Right lobe of liver (tissue), 6 donors: ENCODE measurements around the gene RFFL. TPM values are rescaled to one million over a fixed set of nuclear protein-coding genes. Genes with fewer than 3 reads are reported as not detected.

Experiments
- ATAC-seq, 4 donors: fragments of 200-7000 bp; cut with Tn5 transposase; one replicate each; pipeline ENCODE4 v1.9.1; 2020; ENCODE audit warnings: mild to moderate bottlenecking in 4 of 4, moderate library complexity in 4 of 4
- DNase-seq, 3 donors: peaks; one replicate each; pipeline ENCODE4 v3.0.0-alpha.2; 2020
- H3K27ac ChIP-seq, 3 donors: fragments of 200-600 bp; one replicate each; pipeline ENCODE4 v1.8.0; 2022
- H3K27me3 ChIP-seq, 2 donors: fragments of 200-600 bp; one replicate each; pipeline ENCODE4 v1.8.0; 2022
- H3K36me3 ChIP-seq, 4 donors: fragments of 200-600 bp; sonication (generic) in 1 of 4; one replicate each; pipeline versions ENCODE4 v1.5.1 to v1.8.0; 2017 to 2022; ENCODE audit warnings: control low read depth in 1 of 4
- H3K4me1 ChIP-seq, 4 donors: fragments of 200-600 bp; sonication (generic) in 1 of 4; one replicate each; pipeline versions ENCODE4 v1.5.1 to v1.8.0; 2017 to 2022; ENCODE audit warnings: control low read depth in 1 of 4
- H3K4me3 ChIP-seq, 3 donors: fragments of 200-600 bp; one replicate each; pipeline ENCODE4 v1.8.0; 2022
- H3K9me3 ChIP-seq, 4 donors: fragments of 200-600 bp; sonication (generic) in 1 of 4; one replicate each; pipeline versions ENCODE4 v1.5.1 to v1.8.0; 2017 to 2022; ENCODE audit warnings: control low read depth in 1 of 4
- POLR2A ChIP-seq: fragments of 450-650 bp; IDR thresholded peaks from one replicate; pipeline ENCODE4 v1.6.1; 2017; ENCODE audit warnings: antibody characterized with exemption, mild to moderate bottlenecking
- WGBS: methylation state at CpG from one replicate; pipeline ENCODE4 v1.1.6; 2018; ENCODE audit warnings: low coverage, low lambda C conversion rate; ENCODE audit not compliant: insufficient coverage; ENCODE audit errors: missing lambda C conversion rate; 5-methylcytosine and 5-hydroxymethylcytosine counted together
- intact Hi-C, 2 donors: fragments of 100-400 bp; cut with DNase I; formaldehyde crosslinking; loops; one replicate each; pipeline versions ENCODE4 v1.11.2 to v1.14.1; 2022
- total RNA-seq, 6 experiments: library from RNA; depleted of rRNA in 2 of 6; stranded (reverse); fragments of >200 nt in 2 of 6; fragmentation: NEBNext Ultra II Directional in 3 of 6; extraction: Animal tissue kit (Norgen Biotek cat#: 25700) in 3 of 6; gene quantifications; one replicate each; pipeline versions ENCODE4 v1.1.0 to v1.2.4, GENCODE V29; 2016 to 2023
- TF ChIP-seq, protein P1 (sequence below), 4 donors: fragments of 200-600 bp in 3 of 4; fragments of 450-650 bp in 1 of 4; IDR thresholded peaks; one replicate each; pipeline versions ENCODE4 v1.5.1 to v1.8.0; 2016 to 2022; ENCODE audit warnings: antibody characterized with exemption in 4 of 4, mild to moderate bottlenecking in 2 of 4
- donor health status: DM: no; HTN: yes; CAD: no.
- donor health status: DM: no; HTN: no; CAD: no.
- donor health status: DM: no; HTN: no; CAD: no.
- donor health status: DM: no; HTN: yes; CAD: no.
- donor health status: DM: no; HTN: yes; CAD: no.

RFFL gene
- total RNA-seq, 6 experiments from 2014 or later, result 29.0 to 39.0 (median 34.1) TPM

GRCh38 chr17:35088356-35088880, 24.9 kb upstream of the RFFL start:
- H3K4me1 ChIP-seq, result peaks cover 0 to 19% (median 5%) of the 10 kb centered on the region in 4 donors
- H3K27ac ChIP-seq, result peak overlapping the region; percentile 88 to 94 (median 90)
- H3K9me3 ChIP-seq, result no peaks in the 10 kb centered on the region
- peak; percentile 53 to 58 (median 55) for ATAC-seq
- H3K4me3 ChIP-seq, result peak overlapping the region; percentile 87 to 97 (median 89)
- no peaks in the 10 kb centered on the region for H3K36me3 ChIP-seq
- intact Hi-C loops, result no loop called here
- no peaks in the 10 kb centered on the region for H3K27me3 ChIP-seq
- TF ChIP-seq, protein P1, sequence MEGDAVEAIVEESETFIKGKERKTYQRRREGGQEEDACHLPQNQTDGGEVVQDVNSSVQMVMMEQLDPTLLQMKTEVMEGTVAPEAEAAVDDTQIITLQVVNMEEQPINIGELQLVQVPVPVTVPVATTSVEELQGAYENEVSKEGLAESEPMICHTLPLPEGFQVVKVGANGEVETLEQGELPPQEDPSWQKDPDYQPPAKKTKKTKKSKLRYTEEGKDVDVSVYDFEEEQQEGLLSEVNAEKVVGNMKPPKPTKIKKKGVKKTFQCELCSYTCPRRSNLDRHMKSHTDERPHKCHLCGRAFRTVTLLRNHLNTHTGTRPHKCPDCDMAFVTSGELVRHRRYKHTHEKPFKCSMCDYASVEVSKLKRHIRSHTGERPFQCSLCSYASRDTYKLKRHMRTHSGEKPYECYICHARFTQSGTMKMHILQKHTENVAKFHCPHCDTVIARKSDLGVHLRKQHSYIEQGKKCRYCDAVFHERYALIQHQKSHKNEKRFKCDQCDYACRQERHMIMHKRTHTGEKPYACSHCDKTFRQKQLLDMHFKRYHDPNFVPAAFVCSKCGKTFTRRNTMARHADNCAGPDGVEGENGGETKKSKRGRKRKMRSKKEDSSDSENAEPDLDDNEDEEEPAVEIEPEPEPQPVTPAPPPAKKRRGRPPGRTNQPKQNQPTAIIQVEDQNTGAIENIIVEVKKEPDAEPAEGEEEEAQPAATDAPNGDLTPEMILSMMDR (IDR thresholded peaks at IDR 0.05), result no peak
- TF ChIP-seq POLR2A, result no peak
- 0% methylated on average over 17 of the region's 26 CpGs for WGBS
- DNase-seq, result peak; percentile 68 to 81 (median 69)

DNA sequence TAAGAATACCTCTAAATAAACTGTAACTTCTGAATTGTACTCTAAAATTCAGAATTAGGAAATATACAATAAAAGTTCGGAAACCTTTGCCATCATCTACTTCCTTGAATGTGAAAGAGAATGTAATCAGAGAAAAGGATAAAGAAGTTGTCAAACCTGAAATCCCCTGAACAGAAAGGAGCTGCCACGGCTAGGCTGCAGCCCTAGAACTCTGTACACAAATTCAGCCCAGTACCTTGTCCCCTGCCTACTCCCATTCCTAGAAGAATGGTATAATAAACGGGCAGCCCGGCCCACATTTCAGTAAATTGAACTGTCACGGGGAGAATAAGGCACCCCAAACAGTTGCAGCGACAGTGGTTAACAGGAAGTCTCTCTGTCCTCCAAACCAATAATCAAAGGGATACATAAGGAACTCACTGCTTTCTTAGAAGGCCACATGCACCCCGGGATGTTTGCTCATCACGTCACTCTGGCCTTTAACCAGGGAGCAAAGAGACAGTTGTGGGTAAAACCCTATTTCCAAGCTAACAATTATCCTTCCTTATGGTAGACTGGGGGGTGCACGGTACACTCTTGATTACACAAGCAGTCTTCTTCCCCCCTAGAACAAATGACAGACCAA, 24.3 kb upstream of the RFFL start:
- peak overlapping the region; percentile 87 to 97 (median 89) for H3K4me3 ChIP-seq
- no peaks in the 10 kb centered on the region for H3K9me3 ChIP-seq
- H3K4me1 ChIP-seq, result peaks cover 0 to 20% (median 5%) of the 10 kb centered on the region in 4 donors
- under 1% methylated on average over 9 of the region's 9 CpGs for WGBS
- intact Hi-C loops, result no loop called here
- H3K27ac ChIP-seq, result peak overlapping the region; percentile 88 to 94 (median 90)
- TF ChIP-seq, protein P1 (IDR thresholded peaks at IDR 0.05), result no peak
- no peak for TF ChIP-seq POLR2A
- peak in 2 of 3 donors; percentile 39 to 71 for DNase-seq
- ATAC-seq, result peak; percentile 39 to 43 (median 42)
- H3K27me3 ChIP-seq, result no peaks in the 10 kb centered on the region
- H3K36me3 ChIP-seq, result no peaks in the 10 kb centered on the region

DNA sequence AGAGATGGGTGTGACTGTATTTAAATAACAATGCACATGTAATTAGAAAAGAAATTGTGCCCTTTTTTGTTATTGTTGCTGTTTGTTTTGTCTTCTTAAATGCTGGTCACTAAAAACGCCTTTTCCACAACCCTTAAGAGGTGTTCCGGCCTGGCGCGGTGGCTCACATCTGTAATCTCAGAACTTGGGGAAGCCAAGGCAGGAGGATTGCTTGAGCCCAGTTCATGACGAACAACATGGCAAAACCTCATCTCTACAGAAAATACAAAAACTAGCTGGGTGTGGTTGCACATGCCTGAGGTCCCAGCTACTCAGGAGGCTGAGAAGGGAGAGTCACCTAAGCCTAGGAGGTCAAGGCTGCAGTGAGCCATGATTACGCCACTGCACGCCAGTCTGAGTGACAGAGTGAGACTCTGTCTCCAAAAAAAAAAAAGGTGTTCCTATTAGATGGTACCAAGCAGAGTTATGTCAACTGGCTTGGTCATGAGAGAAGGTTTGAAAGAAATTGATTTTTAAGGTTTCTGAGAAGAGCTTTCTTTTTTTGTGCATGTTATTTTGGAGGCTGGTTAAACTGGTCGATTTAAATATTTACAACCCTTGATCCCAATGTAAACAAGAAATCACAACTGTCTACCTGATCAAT, 23.5 kb upstream of the RFFL start:
- peak; percentile 10 to 55 (median 33) for ATAC-seq

DNA sequence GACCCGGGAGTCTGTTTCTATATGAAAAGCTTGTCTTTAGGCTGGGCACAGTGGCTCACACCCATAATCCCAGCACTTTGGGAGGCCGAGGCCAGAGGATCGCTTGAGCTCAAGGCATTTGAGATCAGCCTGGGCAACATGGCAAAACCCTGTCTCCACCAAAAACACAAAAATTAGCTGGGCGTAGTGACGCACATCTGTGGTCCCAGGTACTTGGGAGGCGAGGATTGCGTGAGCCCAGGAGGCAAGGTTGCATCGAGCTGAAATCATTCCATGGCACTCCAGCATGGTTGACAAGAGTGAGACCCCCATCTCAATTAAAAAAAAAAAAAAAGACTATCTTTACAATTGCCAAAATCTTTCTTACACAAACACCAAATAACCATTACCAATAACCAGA, 22.7 kb upstream of the RFFL start:
- H3K36me3 ChIP-seq, result no peaks in the 10 kb centered on the region
- peaks cover 0 to 29% (median 5%) of the 10 kb centered on the region in 4 donors for H3K4me1 ChIP-seq
- TF ChIP-seq, protein P1 (IDR thresholded peaks at IDR 0.05), result no peak
- TF ChIP-seq POLR2A, result no peak
- peak overlapping the region in 1 of 3 donors; percentile 37 for H3K27ac ChIP-seq
- 96% methylated on average over 6 of the region's 8 CpGs for WGBS
- no peaks in the 10 kb centered on the region for H3K9me3 ChIP-seq
- ATAC-seq, result no peak
- no peak overlapping the region for H3K4me3 ChIP-seq
- H3K27me3 ChIP-seq, result no peaks in the 10 kb centered on the region
- no peak for DNase-seq
- intact Hi-C loops, result no loop called here

More for the DNA sequence above, 23.5 kb upstream of the RFFL start:
- H3K27ac ChIP-seq, result peak overlapping the region; percentile 88 to 94 (median 90)
- peak in 2 of 3 donors; percentile 64 to 65 for DNase-seq
- 49% methylated on average over 8 of the region's 8 CpGs for WGBS
- H3K9me3 ChIP-seq, result no peaks in the 10 kb centered on the region
- TF ChIP-seq, protein P1 (IDR thresholded peaks at IDR 0.05), result no peak
- TF ChIP-seq POLR2A, result no peak
- no peaks in the 10 kb centered on the region for H3K27me3 ChIP-seq
- H3K4me1 ChIP-seq, result peaks cover 0 to 28% (median 5%) of the 10 kb centered on the region in 4 donors
- H3K4me3 ChIP-seq, result peak overlapping the region in 2 of 3 donors; percentile 87 to 89
- no peaks in the 10 kb centered on the region for H3K36me3 ChIP-seq
- intact Hi-C loops, result no loop called here
